B cell (primary cell): ENCODE data around the gene SLC9A3.

Experiments
- EZH2 ChIP-seq: IDR thresholded peaks from 2 replicates; pipeline ENCODE4 v1.6.1; 2012; ENCODE audit warnings: borderline replicate concordance, low read depth, mild to moderate bottlenecking, moderate library complexity, low read length; ENCODE audit not compliant: insufficient read depth, poor library complexity, severe bottlenecking
- TF ChIP-seq, protein P1 (sequence below): fragments of 200-600 bp; IDR thresholded peaks from one replicate; pipeline ENCODE4 v1.8.0; 2022; ENCODE audit warnings: antibody characterized with exemption, mild to moderate bottlenecking

DNA sequence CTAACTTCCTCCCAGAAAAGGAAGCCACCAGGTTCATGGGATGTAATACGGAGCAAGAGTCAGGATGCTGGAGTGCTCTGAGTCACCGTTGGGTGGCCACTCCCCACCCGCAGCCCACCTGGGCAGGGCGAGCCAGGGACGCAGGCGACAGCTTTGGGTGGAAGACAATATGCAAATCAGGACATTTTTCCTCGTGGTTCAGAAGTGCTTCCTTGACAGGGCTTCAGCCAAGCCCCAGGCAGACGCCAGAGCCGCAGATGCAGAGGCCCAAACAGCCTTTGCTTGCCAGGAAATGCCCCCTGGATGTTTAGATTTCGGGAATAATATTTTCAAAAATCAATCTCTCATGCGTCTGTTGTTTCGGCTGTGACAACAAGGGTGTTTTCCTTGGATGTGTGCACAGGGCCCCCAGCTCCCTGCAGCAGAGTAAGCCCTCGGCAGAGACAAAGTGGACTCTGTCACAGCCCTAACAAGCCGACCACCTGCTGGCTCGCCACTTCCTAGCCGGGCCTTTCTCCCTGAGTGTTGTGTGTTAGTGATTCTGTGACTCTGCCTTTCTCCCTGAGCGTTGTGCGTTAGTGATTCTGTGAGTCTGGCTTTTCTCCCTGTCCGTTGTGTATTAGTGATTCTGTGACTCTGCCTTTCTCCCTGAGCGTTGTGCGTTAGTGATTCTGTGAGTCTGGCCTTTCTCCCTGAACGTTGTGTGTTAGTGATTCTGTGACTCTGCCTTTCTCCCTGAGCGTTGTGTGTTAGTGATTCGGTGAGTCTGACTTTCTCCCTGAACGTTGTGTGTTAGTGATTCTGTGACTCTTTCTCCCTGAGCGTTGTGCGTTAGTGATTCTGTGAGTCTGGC lies 11.8 kb upstream of the SLC9A3 start:
- TF ChIP-seq EZH2 = no peak
- TF ChIP-seq, protein P1, sequence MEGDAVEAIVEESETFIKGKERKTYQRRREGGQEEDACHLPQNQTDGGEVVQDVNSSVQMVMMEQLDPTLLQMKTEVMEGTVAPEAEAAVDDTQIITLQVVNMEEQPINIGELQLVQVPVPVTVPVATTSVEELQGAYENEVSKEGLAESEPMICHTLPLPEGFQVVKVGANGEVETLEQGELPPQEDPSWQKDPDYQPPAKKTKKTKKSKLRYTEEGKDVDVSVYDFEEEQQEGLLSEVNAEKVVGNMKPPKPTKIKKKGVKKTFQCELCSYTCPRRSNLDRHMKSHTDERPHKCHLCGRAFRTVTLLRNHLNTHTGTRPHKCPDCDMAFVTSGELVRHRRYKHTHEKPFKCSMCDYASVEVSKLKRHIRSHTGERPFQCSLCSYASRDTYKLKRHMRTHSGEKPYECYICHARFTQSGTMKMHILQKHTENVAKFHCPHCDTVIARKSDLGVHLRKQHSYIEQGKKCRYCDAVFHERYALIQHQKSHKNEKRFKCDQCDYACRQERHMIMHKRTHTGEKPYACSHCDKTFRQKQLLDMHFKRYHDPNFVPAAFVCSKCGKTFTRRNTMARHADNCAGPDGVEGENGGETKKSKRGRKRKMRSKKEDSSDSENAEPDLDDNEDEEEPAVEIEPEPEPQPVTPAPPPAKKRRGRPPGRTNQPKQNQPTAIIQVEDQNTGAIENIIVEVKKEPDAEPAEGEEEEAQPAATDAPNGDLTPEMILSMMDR = no peak
